Epithelial cell of proximal tubule (primary cell): ENCODE data around the gene KARS1. TPM values are rescaled to one million over a fixed set of nuclear protein-coding genes. Genes with fewer than 3 reads are reported as not detected.

Experiments
- DNase-seq: peaks from one replicate; pipeline ENCODE4 v3.0.0-alpha.2; 2011; ENCODE audit warnings: low read depth
- H3K4me3 ChIP-seq: 2 replicates; pipeline ENCODE4 v1.5.1; 2011; ENCODE audit warnings: low read depth, mild to moderate bottlenecking, low read length
- CTCF ChIP-seq: conservative IDR thresholded peaks from 2 replicates; pipeline ENCODE4 v1.5.1; 2012; ENCODE audit warnings: low read depth, mild to moderate bottlenecking, low read length
- total RNA-seq: library from RNA; depleted of rRNA; stranded (reverse); fragments of >200 nt; gene quantifications from 2 replicates; pipeline ENCODE4 v1.2.3, GENCODE V29; 2015

The KARS1 gene
- total RNA-seq, 1 donor from 2014 or later, result 180 TPM

- no peak for DNase-seq
- no peak for TF ChIP-seq CTCF
- no peak overlapping the region for H3K4me3 ChIP-seq
Observed at GRCh38 chr16:75588716-75589115, 58.7 kb downstream of the KARS1 start.

GRCh38 chr16:75584108-75584507, 63.4 kb downstream of the KARS1 start:
- no peak for DNase-seq
- no peak for TF ChIP-seq CTCF
- no peak overlapping the region for H3K4me3 ChIP-seq

- H3K4me3 ChIP-seq, result no peak overlapping the region
- TF ChIP-seq CTCF, result no peak
- no peak for DNase-seq
Observed at GRCh38 chr16:75579281-75579834, 68.1 kb downstream of the KARS1 start.

GRCh38 chr16:75578725-75579124, 68.7 kb downstream of the KARS1 start:
- no peak for DNase-seq
- H3K4me3 ChIP-seq, result no peak overlapping the region
- no peak for TF ChIP-seq CTCF

- H3K4me3 ChIP-seq, result no peak overlapping the region
- no peak for TF ChIP-seq CTCF
- no peak for DNase-seq
Observed at GRCh38 chr16:75578212-75578611, 69.3 kb downstream of the KARS1 start.

Other genes with a start within 250 kb of the KARS1 start
- gene CFDP1, start 214.2 kb downstream of the KARS1 start, total RNA-seq, result 52.2 and 117 TPM in 2 replicates
- gene TMEM170A, start 183.0 kb downstream of the KARS1 start, total RNA-seq, result 17.1 and 28.8 TPM in 2 replicates
- gene CHST6, start 152.2 kb downstream of the KARS1 start, total RNA-seq, result 2.2 and 3.0 TPM in 2 replicates
- gene CHST5, start 111.6 kb downstream of the KARS1 start, total RNA-seq, result not detected in 2 replicates
- gene TMEM231, start 91.4 kb downstream of the KARS1 start, total RNA-seq, result 12.5 and 14.0 TPM in 2 replicates
- gene GABARAPL2, start 81.3 kb downstream of the KARS1 start, total RNA-seq, result 57.6 and 79.8 TPM in 2 replicates
- gene ADAT1, start 24.4 kb downstream of the KARS1 start, total RNA-seq, result 47.0 and 71.4 TPM in 2 replicates
- gene TERF2IP, start 108 bp upstream of the KARS1 start, total RNA-seq, result 34.6 and 35.3 TPM in 2 replicates
- not detected in 2 replicates for gene CPHXL2, start 29.3 kb upstream of the KARS1 start, total RNA-seq
- gene DUXB, start 53.8 kb upstream of the KARS1 start, total RNA-seq, result not detected in 2 replicates
- not detected in 2 replicates for gene CPHXL, start 78.8 kb upstream of the KARS1 start, total RNA-seq